Erythroblast (primary cell): Measurements from ENCODE around the gene ANKRD2.
A peak's percentile ranks its signal among the peaks of the same experiment; 100 is the strongest.

ENCODE experiments used
- DNase-seq, 2 experiments: peaks; one replicate each; lab custom pipeline; 2025; lab: John Stamatoyannopoulos, UW
- GATA1 ChIP-seq: IDR thresholded peaks from 2 replicates; pipeline ENCODE4 v1.6.1; 2011; ENCODE audit warnings: low read depth, mild to moderate bottlenecking, control low read depth, low read length, moderate library complexity
- POLR2A ChIP-seq: IDR thresholded peaks from 2 replicates; pipeline ENCODE4 v1.6.1; 2011; ENCODE audit warnings: mild to moderate bottlenecking, low read length

ANKRD2 gene

DNA sequence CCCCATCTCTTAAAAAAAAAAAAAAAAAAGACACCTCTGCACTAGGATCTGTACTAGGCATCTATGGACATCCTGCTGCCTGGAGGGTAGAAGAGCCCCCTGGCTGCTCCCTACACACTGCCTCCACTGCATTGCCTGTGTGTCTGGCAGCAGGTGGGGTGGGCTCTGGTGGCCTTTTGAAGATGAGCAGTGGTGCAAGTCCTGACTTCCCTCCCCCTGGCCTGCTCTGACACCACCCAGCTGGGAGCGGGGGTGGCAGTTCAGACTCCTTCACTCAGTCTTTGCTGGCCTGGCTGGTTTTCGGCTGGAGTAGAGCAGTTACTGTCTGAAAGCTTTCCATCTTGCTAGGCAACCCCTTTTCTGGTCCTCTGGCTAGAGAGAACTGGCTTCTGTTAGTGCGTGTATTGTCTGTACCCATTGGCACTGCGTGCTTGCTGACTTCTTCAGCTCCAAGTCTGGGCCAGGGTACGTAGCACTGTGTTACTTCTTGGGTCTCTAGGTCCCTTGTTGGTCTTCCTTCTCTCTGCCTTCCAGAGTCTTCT, 34.6 kb downstream of the ANKRD2 start:
- DNase-seq = no peak
- TF ChIP-seq GATA1 (no peak), POLR2A (no peak)

DNA sequence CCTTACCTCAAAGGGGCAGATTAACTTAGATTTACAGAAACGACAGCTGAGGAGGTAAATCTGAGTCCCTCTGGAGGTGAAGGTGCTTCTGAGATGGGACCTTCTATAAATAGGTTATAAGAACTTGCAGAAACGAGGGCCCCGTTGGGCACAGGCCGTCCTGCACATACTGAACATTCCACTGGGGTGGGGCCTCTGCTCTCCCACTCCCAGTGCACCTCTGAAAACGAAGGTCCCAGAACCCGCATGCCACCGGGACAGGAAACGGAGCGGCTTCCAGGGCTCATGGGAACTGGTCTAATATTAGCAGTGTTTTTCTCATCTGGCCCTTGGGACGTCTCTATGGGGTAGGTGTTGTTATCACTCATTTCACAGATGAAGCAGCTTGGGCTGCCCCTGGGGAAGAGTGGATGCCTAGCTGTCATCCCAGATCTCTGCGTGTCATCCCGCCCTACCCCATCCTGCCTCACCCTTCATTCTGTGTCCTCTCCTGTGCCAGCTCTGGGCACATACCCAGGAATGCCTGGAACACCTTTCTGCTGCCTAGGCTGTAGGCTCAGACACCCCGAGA, 36.5 kb downstream of the ANKRD2 start:
- DNase-seq = no peak
- TF ChIP-seq POLR2A = no peak
- TF ChIP-seq GATA1 = no peak

DNA sequence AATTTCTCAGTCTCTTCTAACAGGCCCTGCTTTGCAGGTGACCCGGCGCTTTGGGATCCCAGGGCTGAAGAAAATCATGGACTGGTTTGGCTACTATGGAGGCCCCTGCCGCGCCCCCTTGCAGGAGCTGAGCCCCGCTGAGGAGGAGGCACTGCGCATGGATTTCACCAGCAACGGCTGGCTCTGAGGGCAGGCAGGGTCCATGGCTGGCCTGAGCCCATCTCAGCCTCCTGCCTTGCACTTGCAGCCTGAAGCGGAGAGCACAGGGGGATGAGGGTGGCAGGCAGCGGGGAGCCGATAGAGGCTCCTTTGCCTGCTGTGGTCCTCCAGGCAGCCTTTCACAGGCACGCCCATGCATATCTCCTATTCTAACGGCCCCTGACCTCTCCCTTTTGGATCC, 38.9 kb downstream of the ANKRD2 start:
- no peak for TF ChIP-seq GATA1
- peak; percentile 19 to 21 for DNase-seq

DNA sequence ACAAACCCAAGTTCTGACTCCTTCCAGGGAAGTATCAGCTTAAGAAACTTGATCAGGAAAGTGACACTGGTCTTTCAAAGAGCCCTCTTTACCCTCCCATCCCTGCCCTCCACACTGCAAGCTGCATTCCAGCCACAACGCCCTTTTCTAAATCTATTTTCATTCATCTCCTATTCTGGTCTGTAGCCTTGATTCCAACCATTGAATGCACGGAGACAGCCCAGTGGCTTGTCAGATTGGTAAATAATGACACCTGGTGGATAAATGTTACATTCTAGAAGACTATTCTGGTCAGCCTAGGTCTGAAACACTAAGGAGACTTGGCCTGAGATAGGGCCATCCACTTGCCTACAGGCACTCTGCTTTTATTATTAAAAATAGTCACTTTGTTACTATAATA, 39.8 kb downstream of the ANKRD2 start:
- DNase-seq = peak; percentile 35 to 45
- TF ChIP-seq GATA1 = no peak
- no peak for TF ChIP-seq POLR2A

DNA sequence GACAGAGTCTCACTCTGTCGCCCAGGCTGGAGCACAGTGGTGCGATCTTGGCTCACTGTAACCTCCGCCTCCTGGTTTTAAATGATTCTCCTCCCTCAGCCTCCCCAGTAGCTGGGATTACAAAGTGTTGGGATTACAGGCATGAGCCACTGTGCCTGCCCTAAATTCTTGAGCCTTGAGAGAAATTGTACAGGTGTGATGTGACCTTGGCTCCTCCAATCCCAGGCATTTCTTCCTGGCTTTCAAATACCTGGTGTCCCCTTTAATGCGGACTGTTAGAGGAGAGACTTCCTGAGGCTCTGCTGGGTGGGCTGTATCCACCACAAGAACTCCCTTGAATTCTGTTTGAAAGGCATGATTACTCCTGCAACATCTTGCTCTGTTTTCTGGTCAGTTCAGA, 45.7 kb downstream of the ANKRD2 start:
- DNase-seq = no peak
- TF ChIP-seq POLR2A (no peak), GATA1 (no peak)

DNA sequence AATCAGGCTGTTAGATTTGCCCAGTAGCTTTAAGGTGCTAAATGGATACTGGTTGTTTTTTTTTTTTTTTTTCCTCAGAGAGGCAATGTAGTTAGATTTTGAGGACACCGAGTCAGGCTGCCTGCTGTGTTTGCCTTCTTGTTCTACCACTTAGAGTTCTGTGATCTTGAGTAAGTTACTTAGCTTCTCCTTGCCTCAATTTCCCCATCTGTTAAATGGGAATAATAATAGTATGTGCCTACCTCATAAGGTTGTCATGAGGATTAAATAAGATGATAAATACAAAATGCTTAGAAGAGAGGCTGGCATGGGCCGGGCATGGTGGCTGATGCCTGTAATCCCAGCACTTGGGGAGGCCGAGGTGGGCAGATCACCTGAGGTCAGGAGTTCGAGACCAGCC, 46.2 kb downstream of the ANKRD2 start:
- DNase-seq = no peak
- no peak for TF ChIP-seq POLR2A
- no peak for TF ChIP-seq GATA1

DNA sequence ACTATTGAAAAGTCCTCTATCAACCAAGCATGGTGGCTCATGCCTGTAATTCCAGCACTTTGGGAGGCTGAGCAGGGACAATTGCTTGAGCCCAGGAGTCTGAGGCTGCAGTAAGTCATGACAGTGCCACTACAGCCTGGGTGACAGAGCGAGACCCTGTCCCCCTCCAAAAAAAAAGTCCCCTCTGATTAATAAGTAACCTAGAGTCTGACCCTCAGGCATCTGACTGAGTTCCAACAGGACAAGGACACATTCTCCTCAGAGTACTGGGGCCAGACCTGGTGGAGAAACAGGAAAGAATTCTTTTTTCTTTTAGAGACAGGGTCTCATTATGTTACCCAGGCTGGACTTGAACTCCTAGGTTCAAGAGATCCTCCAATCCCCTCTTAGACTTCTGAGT, 50.7 kb downstream of the ANKRD2 start:
- TF ChIP-seq POLR2A (no peak), GATA1 (no peak)
- DNase-seq = no peak

DNA sequence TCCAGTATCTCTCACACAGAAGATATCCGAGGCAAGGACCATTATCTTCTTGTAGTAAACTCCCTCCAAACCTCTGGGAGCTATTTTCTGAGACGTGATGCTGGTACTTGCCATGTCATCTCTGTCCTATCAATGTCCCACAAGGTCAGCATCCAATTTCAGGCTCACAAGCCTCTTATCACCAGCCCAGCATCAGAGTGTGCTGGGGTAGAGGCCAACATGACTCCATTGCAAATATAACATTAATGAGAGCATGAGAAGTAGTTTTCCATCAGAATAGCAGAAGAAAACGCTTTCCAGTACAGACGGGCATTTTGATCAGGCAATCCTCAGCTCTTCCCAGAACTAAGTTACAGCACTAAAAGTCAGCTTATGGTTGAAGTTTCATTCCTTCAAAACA, 55.2 kb downstream of the ANKRD2 start:
- DNase-seq = peak; percentile 87 to 88
- TF ChIP-seq GATA1 (no peak), POLR2A (no peak)

DNA sequence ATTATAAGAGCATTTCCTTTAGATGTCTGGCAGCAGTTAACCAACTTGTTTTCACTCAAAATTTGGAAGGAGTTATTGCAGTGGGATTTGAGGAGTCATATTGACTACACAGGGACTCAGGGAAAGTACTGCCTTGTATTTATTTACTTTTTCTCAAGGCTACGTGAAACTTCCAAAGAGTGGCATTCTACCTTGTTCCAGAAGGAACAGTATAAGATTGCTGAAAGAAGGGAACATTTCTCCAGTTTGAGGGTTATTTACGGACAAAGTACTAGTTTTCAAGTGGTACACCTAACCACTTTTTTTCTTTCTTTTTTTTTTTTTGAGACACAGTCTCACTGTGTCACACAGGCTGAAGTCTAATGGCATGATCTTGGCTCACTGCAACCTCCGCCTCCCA, 55.6 kb downstream of the ANKRD2 start:
- no peak for DNase-seq
- TF ChIP-seq GATA1 = no peak
- no peak for TF ChIP-seq POLR2A

DNA sequence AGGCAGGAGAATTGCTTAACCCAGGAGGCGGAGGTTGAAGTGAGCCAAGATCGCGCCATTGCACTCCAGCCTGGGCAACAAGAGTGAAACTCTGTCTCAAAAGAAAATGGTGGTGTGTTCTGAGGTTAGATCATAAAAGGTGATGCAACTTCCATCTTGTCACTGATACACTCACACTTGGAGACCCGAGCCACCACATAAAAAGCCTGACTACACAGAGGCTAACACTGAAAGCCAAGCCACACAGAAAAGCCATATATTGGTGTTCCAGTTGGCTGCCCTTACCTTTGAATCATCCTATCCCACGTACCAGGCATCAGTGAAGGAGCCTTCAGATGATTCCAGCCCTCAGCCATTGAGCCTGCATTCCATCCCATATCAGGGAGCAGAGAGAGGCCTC, 56.7 kb downstream of the ANKRD2 start:
- no peak for DNase-seq
- no peak for TF ChIP-seq GATA1
- TF ChIP-seq POLR2A = no peak

DNA sequence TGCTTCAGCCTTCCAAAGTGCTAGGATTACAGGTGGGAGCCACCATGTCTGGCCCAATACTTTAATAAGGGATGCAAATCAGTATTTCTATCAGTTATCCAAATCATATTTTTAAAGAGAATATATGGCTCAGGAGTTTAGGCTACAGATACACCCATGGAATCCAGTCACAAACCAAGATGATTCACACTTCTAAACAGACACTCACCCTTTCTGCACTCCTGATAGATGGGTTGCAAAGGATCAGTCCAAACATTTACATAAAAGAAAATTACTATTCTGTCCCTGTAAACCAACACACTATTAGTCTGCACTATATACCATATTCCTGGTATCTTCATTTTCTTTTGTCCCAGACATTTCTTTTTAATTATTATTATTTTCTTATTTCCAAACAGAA, 58.5 kb downstream of the ANKRD2 start:
- no peak for DNase-seq
- TF ChIP-seq POLR2A = no peak
- TF ChIP-seq GATA1 = no peak

DNA sequence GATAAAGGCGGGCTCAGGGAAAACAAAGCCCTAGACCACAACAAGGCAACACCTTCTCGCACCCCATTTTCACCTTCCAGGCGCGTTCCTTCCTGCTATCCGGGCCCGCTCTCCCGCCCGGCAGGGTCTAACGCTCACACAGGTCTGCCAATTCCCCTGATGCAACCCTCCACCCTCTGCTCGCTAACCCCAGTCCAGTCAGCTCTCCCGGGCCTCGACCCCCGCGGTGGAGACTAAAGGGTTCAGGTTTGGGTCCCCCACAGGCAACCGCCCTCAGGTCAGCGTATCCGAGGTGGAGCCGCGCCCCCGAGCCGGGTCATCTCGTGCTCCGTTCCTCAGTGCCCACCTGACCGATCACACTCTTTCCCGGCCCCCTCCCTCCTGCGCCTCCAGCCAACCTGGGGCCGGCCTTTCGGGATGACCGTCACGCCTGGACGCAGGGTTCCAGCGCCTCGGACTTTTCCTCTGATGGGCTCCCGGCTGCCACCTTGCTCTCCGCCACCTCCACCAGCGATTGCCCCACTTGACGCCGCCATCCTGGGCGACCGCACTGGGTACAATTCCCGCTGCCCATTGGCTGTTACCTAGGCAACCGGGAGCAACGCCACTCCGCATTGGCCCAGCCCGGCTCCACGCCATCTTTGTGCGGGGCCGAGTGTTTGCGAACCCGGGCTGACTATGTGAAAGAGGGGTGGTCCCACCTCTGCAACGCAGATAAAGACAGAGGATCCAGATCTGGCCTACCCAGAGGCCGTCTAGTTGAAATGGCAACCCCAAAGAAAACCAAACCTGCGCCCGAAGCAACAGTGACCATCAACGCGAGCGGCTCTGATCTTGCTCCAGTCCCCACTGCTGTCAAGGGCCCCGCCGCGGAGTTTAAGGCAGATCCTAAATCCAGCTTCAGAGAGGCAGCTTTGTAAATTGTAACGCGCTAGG, 60.6 kb downstream of the ANKRD2 start, which contains the start of gene MORN4:
TSS of gene MORN4 (minus strand) at position 552 of the 936 bp plus-strand sequence. CDS start 13,847 bp downstream, outside the sequence.
- TF ChIP-seq GATA1 (no peak), POLR2A (peak; percentile 71)
- peak; percentile 94 to 96 for DNase-seq
